Parathyroid adenoma (tissue), 2 donors: ENCODE measurements around the gene ITIH3.
A peak's percentile ranks its signal among the peaks of the same experiment; 100 is the strongest.

Experiments
- H2AFZ ChIP-seq: fragments of 300-600 bp; sonication (generic); one replicate; pipeline ENCODE4 v1.7.0; 2017; ENCODE audit warnings: antibody characterized with exemption, mild to moderate bottlenecking
- H3K27ac ChIP-seq: fragments of 300-600 bp; sonication (generic); one replicate; pipeline ENCODE4 v1.7.0; 2017
- H3K27me3 ChIP-seq: fragments of 300-600 bp; sonication (generic); one replicate; pipeline ENCODE4 v1.7.0; 2017; ENCODE audit warnings: low read length; ENCODE audit not compliant: control insufficient read depth, insufficient read depth
- H3K36me3 ChIP-seq: fragments of 300-600 bp; sonication (generic); one replicate; pipeline ENCODE4 v1.7.0; 2017; ENCODE audit warnings: low read length; ENCODE audit not compliant: control insufficient read depth, insufficient read depth
- H3K4me1 ChIP-seq: fragments of 300-600 bp; sonication (generic); one replicate; pipeline ENCODE4 v1.7.0; 2017; ENCODE audit warnings: control low read depth
- H3K4me2 ChIP-seq: fragments of 300-600 bp; sonication (generic); one replicate; pipeline ENCODE4 v1.7.0; 2017; ENCODE audit warnings: low read length
- H3K4me3 ChIP-seq: fragments of 300-600 bp; sonication (generic); one replicate; pipeline ENCODE4 v1.7.0; 2017; ENCODE audit warnings: low read depth, low read length
- H3K79me2 ChIP-seq: fragments of 300-600 bp; sonication (generic); one replicate; pipeline ENCODE4 v1.7.0; 2017; ENCODE audit warnings: control low read depth
- H3K9ac ChIP-seq: fragments of 300-600 bp; sonication (generic); one replicate; pipeline ENCODE4 v1.7.0; 2017; ENCODE audit warnings: mild to moderate bottlenecking
- H3K9me3 ChIP-seq: fragments of 300-600 bp; sonication (generic); one replicate; pipeline ENCODE4 v1.7.0; 2017; ENCODE audit warnings: low read length; ENCODE audit not compliant: control insufficient read depth
- TF ChIP-seq, protein P1 (sequence below): fragments of 300-600 bp; sonication (generic); IDR thresholded peaks from one replicate; pipeline ENCODE4 v1.7.0; 2017; ENCODE audit warnings: antibody characterized with exemption, mild to moderate bottlenecking
- donor health status: primary hyperparathyroidism.

ITIH3 gene

DNA sequence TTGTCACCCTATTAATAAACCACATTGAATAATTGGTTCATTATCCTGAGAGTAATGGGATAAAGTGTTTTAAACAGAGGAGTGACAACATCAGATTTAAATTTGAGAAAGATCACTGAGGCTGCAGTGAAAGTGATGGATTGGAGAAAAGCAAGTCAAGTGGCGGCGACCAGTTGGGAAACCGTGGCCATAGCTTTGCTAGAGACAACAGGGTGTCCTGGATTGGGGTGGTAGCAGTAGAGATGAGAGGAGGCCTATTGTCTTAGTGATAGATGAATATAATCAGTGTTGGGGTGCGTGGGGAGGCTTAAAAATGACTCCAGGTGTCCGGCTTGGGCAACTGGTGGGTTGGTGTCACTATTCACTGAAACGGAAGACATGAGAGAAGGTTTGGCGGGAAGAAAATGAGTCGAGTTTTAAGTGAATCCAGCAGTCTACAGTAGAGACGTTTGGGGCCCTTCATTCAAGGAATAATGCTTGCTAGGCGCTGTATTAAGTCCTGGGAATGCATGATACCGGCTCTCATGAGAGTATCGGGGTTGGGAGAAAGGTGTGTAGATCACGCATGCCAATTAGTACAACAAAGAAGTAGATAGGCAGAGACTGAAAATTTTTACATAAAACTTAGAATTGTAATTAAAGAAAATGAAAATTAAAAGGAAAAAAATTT lies 24.7 kb upstream of the ITIH3 start:
- Histone ChIP-seq H3K9ac (no peak overlapping the region), H3K4me1 (peaks cover 4% of the 10 kb centered on the region), H3K27ac (no peak overlapping the region), H3K4me3 (peak overlapping the region; percentile 78), H3K4me2 (peak overlapping the region; percentile 76), H3K9me3 (no peaks in the 10 kb centered on the region), H3K79me2 (peaks cover 3% of the 10 kb centered on the region), H3K27me3 (no peaks in the 10 kb centered on the region), H2AFZ (peak overlapping the region; percentile 99), H3K36me3 (no peaks in the 10 kb centered on the region)
- TF ChIP-seq, protein P1, sequence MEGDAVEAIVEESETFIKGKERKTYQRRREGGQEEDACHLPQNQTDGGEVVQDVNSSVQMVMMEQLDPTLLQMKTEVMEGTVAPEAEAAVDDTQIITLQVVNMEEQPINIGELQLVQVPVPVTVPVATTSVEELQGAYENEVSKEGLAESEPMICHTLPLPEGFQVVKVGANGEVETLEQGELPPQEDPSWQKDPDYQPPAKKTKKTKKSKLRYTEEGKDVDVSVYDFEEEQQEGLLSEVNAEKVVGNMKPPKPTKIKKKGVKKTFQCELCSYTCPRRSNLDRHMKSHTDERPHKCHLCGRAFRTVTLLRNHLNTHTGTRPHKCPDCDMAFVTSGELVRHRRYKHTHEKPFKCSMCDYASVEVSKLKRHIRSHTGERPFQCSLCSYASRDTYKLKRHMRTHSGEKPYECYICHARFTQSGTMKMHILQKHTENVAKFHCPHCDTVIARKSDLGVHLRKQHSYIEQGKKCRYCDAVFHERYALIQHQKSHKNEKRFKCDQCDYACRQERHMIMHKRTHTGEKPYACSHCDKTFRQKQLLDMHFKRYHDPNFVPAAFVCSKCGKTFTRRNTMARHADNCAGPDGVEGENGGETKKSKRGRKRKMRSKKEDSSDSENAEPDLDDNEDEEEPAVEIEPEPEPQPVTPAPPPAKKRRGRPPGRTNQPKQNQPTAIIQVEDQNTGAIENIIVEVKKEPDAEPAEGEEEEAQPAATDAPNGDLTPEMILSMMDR, result no peak

DNA sequence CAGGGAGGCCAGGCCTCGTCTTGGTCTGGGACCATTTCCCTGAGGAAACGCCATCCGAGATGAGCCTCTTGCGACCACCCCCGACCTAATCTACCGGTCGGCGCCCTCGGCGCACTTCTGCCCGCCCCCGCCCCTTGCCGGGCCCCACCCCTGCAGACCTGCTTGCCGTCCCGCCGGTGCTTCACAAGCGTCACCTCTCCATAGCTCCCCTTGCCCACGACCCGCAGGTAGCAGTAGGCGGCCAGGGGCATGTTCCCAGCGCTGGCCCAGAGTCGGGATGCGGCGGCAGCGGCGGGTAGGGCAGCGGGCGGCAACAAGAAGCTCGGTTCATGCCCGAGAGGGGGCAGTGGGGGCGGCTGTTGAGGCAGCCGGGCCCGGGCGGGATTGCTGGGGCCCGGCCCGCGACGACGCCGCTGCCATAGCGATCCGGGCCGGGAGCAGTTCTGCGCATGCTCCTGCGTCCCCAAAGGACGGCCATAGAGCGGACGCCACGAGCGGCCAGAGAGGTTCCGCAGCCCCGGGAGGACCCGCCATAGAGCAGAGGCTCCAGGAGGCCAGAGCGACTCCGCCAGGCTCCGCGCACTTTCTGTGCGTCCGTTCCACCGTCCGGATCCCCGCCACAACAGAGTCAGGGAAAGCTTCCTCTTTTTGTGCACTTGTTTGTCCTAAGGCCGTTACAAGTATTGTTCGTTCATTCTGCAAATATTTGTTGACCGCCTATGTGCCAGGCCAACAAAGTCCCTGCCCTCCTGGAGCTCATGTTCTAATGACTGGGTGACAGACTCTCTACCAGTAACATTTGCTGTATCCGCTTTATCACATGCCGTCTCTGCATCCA lies 23.9 kb upstream of the ITIH3 start, which contains the start of gene NEK4:
Gene NEK4 (minus strand): TSS at position 445 of the 838 bp plus-strand sequence. CDS start 194 bp downstream, at position 251.
- Histone ChIP-seq H2AFZ (peak within 1 kb of the TSS; percentile 99), H3K27ac (peak within 1 kb of the TSS; percentile 71), H3K4me1 (peaks cover 4% of the 10 kb centered on the region), H3K79me2 (peaks cover 3% of the 10 kb centered on the region), H3K4me3 (peak within 1 kb of the TSS; percentile 78), H3K9me3 (no peaks in the 10 kb centered on the region), H3K4me2 (peak within 1 kb of the TSS; percentile 76), H3K9ac (no peak within 1 kb of the TSS), H3K36me3 (no peaks in the 10 kb centered on the region), H3K27me3 (no peaks in the 10 kb centered on the region)
- TF ChIP-seq, protein P1, result no peak

- H3K4me2 ChIP-seq, result peak overlapping the region; percentile 76
- peak overlapping the region; percentile 99 for H2AFZ ChIP-seq
- no peaks in the 10 kb centered on the region for H3K9me3 ChIP-seq
- TF ChIP-seq, protein P1, result no peak
- H3K27ac ChIP-seq, result peak overlapping the region; percentile 71
- H3K4me1 ChIP-seq, result peaks cover 4% of the 10 kb centered on the region
- no peaks in the 10 kb centered on the region for H3K27me3 ChIP-seq
- H3K4me3 ChIP-seq, result peak overlapping the region; percentile 78
- H3K79me2 ChIP-seq, result peaks cover 3% of the 10 kb centered on the region
- no peak overlapping the region for H3K9ac ChIP-seq
- H3K36me3 ChIP-seq, result no peaks in the 10 kb centered on the region
These were observed 23.3 kb upstream of the ITIH3 start for GRCh38 chr3:52771334-52771681.

DNA sequence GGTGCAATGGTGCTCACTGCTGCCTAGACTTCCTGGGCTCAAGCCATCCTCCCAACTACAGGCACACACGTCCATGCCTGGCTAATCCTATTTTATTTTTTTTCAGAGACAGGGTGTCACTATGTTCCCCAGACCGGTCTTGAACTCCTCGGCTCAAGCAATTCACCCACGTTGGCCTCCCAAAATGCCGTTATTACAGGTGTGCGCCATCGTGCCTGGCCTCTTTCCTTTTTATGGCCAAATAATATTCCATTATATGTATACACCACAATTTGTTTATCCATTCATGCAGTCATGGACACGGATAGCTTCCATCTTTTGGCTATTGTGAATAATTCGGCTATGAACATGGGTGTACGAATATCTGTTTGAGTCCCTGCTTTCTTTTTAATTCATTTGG lies 22.9 kb upstream of the ITIH3 start:
- no peaks in the 10 kb centered on the region for H3K9me3 ChIP-seq
- H3K27me3 ChIP-seq, result no peaks in the 10 kb centered on the region
- H3K27ac ChIP-seq, result no peak overlapping the region
- no peak overlapping the region for H3K4me3 ChIP-seq
- no peaks in the 10 kb centered on the region for H3K36me3 ChIP-seq
- H3K4me2 ChIP-seq, result no peak overlapping the region
- H3K4me1 ChIP-seq, result peaks cover 4% of the 10 kb centered on the region
- H3K79me2 ChIP-seq, result peaks cover 3% of the 10 kb centered on the region
- TF ChIP-seq, protein P1, result no peak
- no peak overlapping the region for H3K9ac ChIP-seq
- H2AFZ ChIP-seq, result peak overlapping the region; percentile 99
